KOPT-K1 (cell line): ENCODE results near the gene SLC25A25.
"Not testable (repeated sequence)": the region's sequence is repeated elsewhere in the genome, so short reads cannot be mapped to it uniquely, and the experiment has no call there.

ENCODE experiments used
- H3K27ac ChIP-seq: fragments of 200-600 bp; sonication (generic); 2 replicates; pipeline ENCODE4 v1.5.1; 2016; ENCODE audit warnings: antibody characterized with exemption, mild to moderate bottlenecking, low read depth, low read length; ENCODE audit not compliant: poor library complexity, severe bottlenecking
- H3K36me3 ChIP-seq: fragments of 200-600 bp; sonication (generic); 2 replicates; pipeline ENCODE4 v1.5.1; 2017; ENCODE audit warnings: antibody characterized with exemption, mild to moderate bottlenecking, low read length, moderate library complexity; ENCODE audit not compliant: insufficient read depth
- H3K9me3 ChIP-seq: fragments of 200-600 bp; sonication (generic); 2 replicates; pipeline ENCODE4 v1.5.1; 2017; ENCODE audit warnings: antibody characterized with exemption, low read length, mild to moderate bottlenecking; ENCODE audit not compliant: insufficient read depth, poor library complexity, severe bottlenecking

The SLC25A25 gene

GRCh38 chr9:128043467-128043868 lies 24.6 kb upstream of the SLC25A25 start:
- no peak overlapping the region for H3K27ac ChIP-seq
- H3K9me3 ChIP-seq: no peaks in the 10 kb centered on the region
- H3K36me3 ChIP-seq: no peaks in the 10 kb centered on the region

GRCh38 chr9:128045409-128045808 lies 22.6 kb upstream of the SLC25A25 start:
- H3K9me3 ChIP-seq, H3K27ac ChIP-seq, H3K36me3 ChIP-seq: not testable (repeated sequence)

- no peak overlapping the region for H3K27ac ChIP-seq
- H3K9me3 ChIP-seq: no peaks in the 10 kb centered on the region
- no peaks in the 10 kb centered on the region for H3K36me3 ChIP-seq
Measured at GRCh38 chr9:128045831-128046230, 22.2 kb upstream of the SLC25A25 start.

- Histone ChIP-seq H3K9me3 (no peaks in the 10 kb centered on the region), H3K36me3 (no peaks in the 10 kb centered on the region), H3K27ac (no peak overlapping the region)
Measured at GRCh38 chr9:128047231-128047630, 20.8 kb upstream of the SLC25A25 start.

- Histone ChIP-seq H3K36me3 (no peaks in the 10 kb centered on the region), H3K9me3 (no peaks in the 10 kb centered on the region), H3K27ac (no peak overlapping the region)
Measured at GRCh38 chr9:128048663-128049062, 19.4 kb upstream of the SLC25A25 start.

- Histone ChIP-seq H3K36me3 (no peaks in the 10 kb centered on the region), H3K27ac (no peak overlapping the region), H3K9me3 (no peaks in the 10 kb centered on the region)
Measured at GRCh38 chr9:128049843-128050242, 18.2 kb upstream of the SLC25A25 start.

- Histone ChIP-seq H3K27ac (no peak overlapping the region), H3K36me3 (no peaks in the 10 kb centered on the region), H3K9me3 (no peaks in the 10 kb centered on the region)
Measured at GRCh38 chr9:128051932-128052709, 15.9 kb upstream of the SLC25A25 start.

- Histone ChIP-seq H3K9me3 (no peaks in the 10 kb centered on the region), H3K36me3 (no peaks in the 10 kb centered on the region), H3K27ac (no peak overlapping the region)
Measured at GRCh38 chr9:128053560-128053959, 14.5 kb upstream of the SLC25A25 start.

GRCh38 chr9:128054087-128054486 lies 13.9 kb upstream of the SLC25A25 start:
- H3K36me3 ChIP-seq: no peaks in the 10 kb centered on the region
- H3K9me3 ChIP-seq: no peaks in the 10 kb centered on the region
- no peak overlapping the region for H3K27ac ChIP-seq

- Histone ChIP-seq H3K27ac (no peak overlapping the region), H3K36me3 (no peaks in the 10 kb centered on the region), H3K9me3 (no peaks in the 10 kb centered on the region)
Measured at GRCh38 chr9:128055344-128056040, 12.5 kb upstream of the SLC25A25 start.

- Histone ChIP-seq H3K9me3 (no peaks in the 10 kb centered on the region), H3K27ac (no peak overlapping the region), H3K36me3 (peaks cover 1% of the 10 kb centered on the region; the same call in 1 of the 2 replicates)
Measured at GRCh38 chr9:128056086-128056485, 11.9 kb upstream of the SLC25A25 start.

GRCh38 chr9:128056887-128057723 lies 10.9 kb upstream of the SLC25A25 start:
- Histone ChIP-seq H3K27ac (no peak overlapping the region), H3K9me3 (no peaks in the 10 kb centered on the region), H3K36me3 (peaks cover 5% of the 10 kb centered on the region; the same call in 1 of the 2 replicates)

GRCh38 chr9:128057724-128058409 lies 10.2 kb upstream of the SLC25A25 start:
- no peaks in the 10 kb centered on the region for H3K9me3 ChIP-seq
- H3K27ac ChIP-seq: no peak overlapping the region

GRCh38 chr9:128059365-128059983 lies 8.6 kb upstream of the SLC25A25 start:
- H3K9me3 ChIP-seq: no peaks in the 10 kb centered on the region
- no peak overlapping the region for H3K27ac ChIP-seq
- peaks cover 21% of the 10 kb centered on the region; the same call in 1 of the 2 replicates for H3K36me3 ChIP-seq

More at GRCh38 chr9:128057724-128058409, 10.2 kb upstream of the SLC25A25 start:
- peaks cover 13% of the 10 kb centered on the region; the same call in 1 of the 2 replicates for H3K36me3 ChIP-seq
